ENCODE data around the gene ZNF500.

GRCh38 chr16:4806280-4806679 is 39.3 kb upstream of the ZNF500 start:
- no peak for TF ChIP-seq CTCF (IDR thresholded peaks at IDR 0.05; ENCODE audit: low read length)
- TF ChIP-seq EZH2phosphoT487 (IDR thresholded peaks at IDR 0.05; ENCODE audit: low read length), result no peak
- no peak for TF ChIP-seq EZH2 (optimal IDR thresholded peaks at IDR 0.05; ENCODE audit: low read depth, low read length)

Data from MM.1S (cell line).